CD14-positive monocyte (primary cell): Measurements from ENCODE around the gene TACC3. TPM values are rescaled to one million over a fixed set of nuclear protein-coding genes. Genes with fewer than 3 reads are reported as not detected.

ENCODE experiments used
- DNase-seq, 3 donors: peaks; one replicate each; pipeline ENCODE4 v3.0.0-alpha.2; 2011 to 2022
- H2AFZ ChIP-seq: 2 replicates; pipeline ENCODE4 v1.6.0; 2012; ENCODE audit warnings: mild to moderate bottlenecking, low read depth, low read length, inconsistent platforms; ENCODE audit not compliant: insufficient read depth, poor library complexity, severe bottlenecking
- H3K27ac ChIP-seq, 2 donors: 1 replicate in 1 of 2; 2 replicates in 1 of 2; pipeline ENCODE4 v1.5.1; 2012 to 2013; ENCODE audit warnings: low read length in 2 of 2, control low read depth in 1 of 2, inconsistent platforms in 1 of 2, low read depth in 1 of 2, mild to moderate bottlenecking in 1 of 2
- H3K27me3 ChIP-seq, 2 donors: one replicate each; pipeline versions ENCODE4 v1.6.0 to v1.6.1; 2011 to 2013; ENCODE audit warnings: low read length in 2 of 2; ENCODE audit not compliant: control insufficient read depth in 2 of 2, insufficient read depth in 2 of 2
- H3K36me3 ChIP-seq, 2 donors: replicated peaks in 1 of 2; 1 replicate in 1 of 2; 2 replicates in 1 of 2; pipeline versions ENCODE4 v1.5.1 to v1.6.1; 2012 to 2013; ENCODE audit warnings: low read length in 2 of 2, control low read depth in 1 of 2, inconsistent platforms in 1 of 2, mild to moderate bottlenecking in 1 of 2; ENCODE audit not compliant: insufficient read depth in 2 of 2, control insufficient read depth in 1 of 2
- H3K4me1 ChIP-seq, 2 donors: 1 replicate in 1 of 2; 2 replicates in 1 of 2; pipeline versions ENCODE4 v1.5.1 to v1.6.1; 2012 to 2013; ENCODE audit warnings: low read length in 2 of 2, control low read depth in 1 of 2, inconsistent platforms in 1 of 2, mild to moderate bottlenecking in 1 of 2, moderate library complexity in 1 of 2; ENCODE audit not compliant: insufficient read depth in 2 of 2, control insufficient read depth in 1 of 2
- H3K4me2 ChIP-seq: replicated peaks from 2 replicates; pipeline ENCODE3; 2012; ENCODE audit warnings: low read length, moderate library complexity, mild to moderate bottlenecking; ENCODE audit not compliant: poor library complexity, severe bottlenecking; ENCODE audit errors: extremely low read depth
- H3K4me3 ChIP-seq, 3 experiments: fragments of 200-600 bp in 1 of 3; sonication (generic) in 1 of 3; replicated peaks in 1 of 3; 1 replicate in 2 of 3; 2 replicates in 1 of 3; pipeline ENCODE4 v1.5.1; 2011 to 2013; ENCODE audit warnings: low read length in 3 of 3, mild to moderate bottlenecking in 3 of 3, control low read depth in 2 of 3, low read depth in 2 of 3, inconsistent platforms in 1 of 3, moderate library complexity in 1 of 3
- H3K79me2 ChIP-seq: 2 replicates; pipeline ENCODE4 v1.6.0; 2012; ENCODE audit warnings: mild to moderate bottlenecking, control low read depth, inconsistent platforms, low read length, moderate library complexity; ENCODE audit not compliant: insufficient read depth
- H3K9ac ChIP-seq: 2 replicates; pipeline ENCODE4 v1.6.0; 2017; ENCODE audit warnings: low read length, mild to moderate bottlenecking; ENCODE audit not compliant: insufficient read depth, poor library complexity, severe bottlenecking
- H3K9me3 ChIP-seq, 2 donors: replicated peaks in 1 of 2; 1 replicate in 1 of 2; 2 replicates in 1 of 2; pipeline versions ENCODE4 v1.5.1 to v1.6.1; 2012 to 2013; ENCODE audit warnings: low read length in 2 of 2, control low read depth in 1 of 2; ENCODE audit not compliant: control insufficient read depth in 1 of 2, insufficient read depth in 1 of 2
- H4K20me1 ChIP-seq: 2 replicates; pipeline ENCODE4 v1.6.0; 2012; ENCODE audit warnings: mild to moderate bottlenecking, low read length, control low read depth, moderate library complexity; ENCODE audit not compliant: insufficient read depth
- H3K27ac Mint-ChIP-seq, 7 donors: one replicate each; pipeline ENCODE4 v1.8.0; 2020; ENCODE audit warnings: mild to moderate bottlenecking in 7 of 7, mixed read lengths in 7 of 7, moderate library complexity in 6 of 7, inconsistent platforms in 2 of 7
- H3K27me3 Mint-ChIP-seq, 3 donors: one replicate each; pipeline ENCODE4 v1.8.0; 2021 to 2022; ENCODE audit warnings: low read depth in 3 of 3, mild to moderate bottlenecking in 3 of 3, mixed read lengths in 3 of 3, moderate library complexity in 3 of 3, inconsistent platforms in 1 of 3
- H3K36me3 Mint-ChIP-seq, 2 donors: one replicate each; pipeline ENCODE4 v1.8.0; 2020; ENCODE audit warnings: mixed read lengths in 2 of 2, inconsistent platforms in 1 of 2, mild to moderate bottlenecking in 1 of 2
- H3K4me1 Mint-ChIP-seq: one replicate; pipeline ENCODE4 v1.8.0; 2020; ENCODE audit warnings: mild to moderate bottlenecking, mixed read lengths
- H3K4me3 Mint-ChIP-seq, 2 donors: one replicate each; pipeline ENCODE4 v1.8.0; 2020; ENCODE audit warnings: mild to moderate bottlenecking in 2 of 2, mixed read lengths in 2 of 2, moderate library complexity in 1 of 2
- H3K9me3 Mint-ChIP-seq, 7 donors: one replicate each; pipeline ENCODE4 v1.8.0; 2020 to 2022; ENCODE audit warnings: mixed read lengths in 7 of 7, mild to moderate bottlenecking in 6 of 7, moderate library complexity in 6 of 7, inconsistent platforms in 2 of 7
- WGBS: methylation state at CpG from one replicate; pipeline ENCODE4 v1.1.5; 2013; ENCODE audit warnings: missing lambda C conversion rate; ENCODE audit not compliant: insufficient coverage; 5-methylcytosine and 5-hydroxymethylcytosine counted together
- intact Hi-C, 2 donors: fragments of 100-400 bp; cut with micrococcal nuclease; formaldehyde crosslinking; loops; one replicate each; pipeline versions ENCODE4 v1.15.0 to v1.15.1; 2023
- polyA plus RNA-seq, 3 donors: library from polyadenylated mRNA; depleted of rRNA in 1 of 3; unstranded in 2 of 3; stranded (reverse) in 1 of 3; fragments of 300-500 nt in 2 of 3; fragments of >200 nt in 1 of 3; fragmentation: Illumina TruSeq in 2 of 3; gene quantifications; 1 replicate in 2 of 3; 2 replicates in 1 of 3; pipeline ENCODE4 v1.2.3, GENCODE V29; 2012 to 2021
- TF ChIP-seq, protein P1 (sequence below): fragments of 200-600 bp; IDR thresholded peaks from one replicate; pipeline ENCODE4 v1.8.0; 2022; ENCODE audit warnings: antibody characterized with exemption, mild to moderate bottlenecking

The TACC3 gene
- polyA plus RNA-seq, 3 donors, result 43.7 to 84.2 (median 56.6) TPM

DNA sequence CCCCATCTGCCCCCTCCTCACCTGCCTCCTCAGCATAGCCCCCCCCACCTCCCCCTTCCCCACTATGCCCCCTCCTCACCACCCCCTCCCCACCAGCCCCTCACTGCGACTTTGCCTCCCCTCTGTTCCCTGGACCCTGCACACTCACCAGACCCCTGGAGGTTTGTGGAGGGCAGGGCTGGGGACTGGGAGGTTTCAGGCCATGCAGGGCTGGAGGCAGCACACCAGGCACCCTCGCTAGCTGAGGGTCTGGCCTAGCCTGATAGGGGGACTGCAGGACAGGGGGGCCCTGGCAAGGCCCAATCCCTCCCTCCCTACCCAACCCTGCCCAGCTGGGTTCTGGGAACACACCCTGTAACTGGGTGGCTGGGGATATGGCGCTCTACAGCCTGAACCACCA is 28.0 kb downstream of the TACC3 start:
- Histone ChIP-seq H4K20me1 (peaks cover 10% of the 10 kb centered on the region), H3K9ac (no peak overlapping the region), H3K27me3 (peaks cover 0 to 6% of the 10 kb centered on the region in 2 donors), H3K79me2 (no peaks in the 10 kb centered on the region), H2AFZ (no peak overlapping the region), H3K4me2 (no peak overlapping the region), H3K36me3 (peaks cover 8 to 14% of the 10 kb centered on the region in 2 donors), H3K9me3 (no peaks in the 10 kb centered on the region), H3K4me3 (no peak overlapping the region), H3K27ac (no peak overlapping the region), H3K4me1 (peaks cover 26 to 29% of the 10 kb centered on the region in 2 donors)
- Mint-ChIP-seq H3K4me3 (no peak overlapping the region), H3K36me3 (peaks cover 11 to 14% of the 10 kb centered on the region in 2 donors), H3K9me3 (peaks cover 0 to 4% (median 0%) of the 10 kb centered on the region in 7 donors), H3K27ac (no peak overlapping the region), H3K27me3 (peaks cover 0 to 6% (median 1%) of the 10 kb centered on the region in 3 donors), H3K4me1 (peaks cover 10% of the 10 kb centered on the region)
- DNase-seq, result no peak
- TF ChIP-seq, protein P1, sequence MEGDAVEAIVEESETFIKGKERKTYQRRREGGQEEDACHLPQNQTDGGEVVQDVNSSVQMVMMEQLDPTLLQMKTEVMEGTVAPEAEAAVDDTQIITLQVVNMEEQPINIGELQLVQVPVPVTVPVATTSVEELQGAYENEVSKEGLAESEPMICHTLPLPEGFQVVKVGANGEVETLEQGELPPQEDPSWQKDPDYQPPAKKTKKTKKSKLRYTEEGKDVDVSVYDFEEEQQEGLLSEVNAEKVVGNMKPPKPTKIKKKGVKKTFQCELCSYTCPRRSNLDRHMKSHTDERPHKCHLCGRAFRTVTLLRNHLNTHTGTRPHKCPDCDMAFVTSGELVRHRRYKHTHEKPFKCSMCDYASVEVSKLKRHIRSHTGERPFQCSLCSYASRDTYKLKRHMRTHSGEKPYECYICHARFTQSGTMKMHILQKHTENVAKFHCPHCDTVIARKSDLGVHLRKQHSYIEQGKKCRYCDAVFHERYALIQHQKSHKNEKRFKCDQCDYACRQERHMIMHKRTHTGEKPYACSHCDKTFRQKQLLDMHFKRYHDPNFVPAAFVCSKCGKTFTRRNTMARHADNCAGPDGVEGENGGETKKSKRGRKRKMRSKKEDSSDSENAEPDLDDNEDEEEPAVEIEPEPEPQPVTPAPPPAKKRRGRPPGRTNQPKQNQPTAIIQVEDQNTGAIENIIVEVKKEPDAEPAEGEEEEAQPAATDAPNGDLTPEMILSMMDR, result no peak
- intact Hi-C loops, result loop anchor here in 1 of 2 donors (5.0 kb wide), 1 partner anchor 148 kb away; no protein-coding TSS in a partner anchor
- WGBS, result 67% methylated on average over 1 of the region's 3 CpGs

DNA sequence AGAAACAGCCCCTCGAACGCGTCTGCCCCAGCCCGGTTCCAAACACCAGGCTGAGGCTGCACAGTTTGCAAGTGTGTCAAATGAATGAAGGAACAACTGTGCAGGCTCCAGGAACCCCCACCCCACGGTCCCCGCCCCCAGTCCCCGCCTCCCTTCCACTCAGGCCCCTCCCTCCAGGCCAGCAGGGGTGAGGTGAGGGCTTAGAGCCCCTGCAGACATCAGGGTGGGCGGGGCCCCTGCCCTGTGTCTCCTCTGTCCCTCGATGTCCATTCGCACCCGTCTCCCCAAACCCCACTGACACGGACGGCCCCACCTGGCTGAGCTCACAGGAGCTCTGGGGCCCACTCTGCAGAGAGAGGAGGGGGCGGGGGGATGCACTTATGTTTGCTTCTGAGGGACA is 28.5 kb downstream of the TACC3 start:
- H3K27me3 Mint-ChIP-seq, result peaks cover 0 to 6% (median 1%) of the 10 kb centered on the region in 3 donors
- intact Hi-C loops, result loop anchor here (5.0 kb wide), 2 partner anchors 57 to 147 kb away; no protein-coding TSS in a partner anchor
- H3K36me3 Mint-ChIP-seq, result peaks cover 6 to 10% of the 10 kb centered on the region in 2 donors
- no peak overlapping the region for H3K27ac Mint-ChIP-seq
- TF ChIP-seq, protein P1, result no peak
- peaks cover 0 to 4% (median 0%) of the 10 kb centered on the region in 7 donors for H3K9me3 Mint-ChIP-seq
- no peak overlapping the region for H3K4me3 ChIP-seq
- no peaks in the 10 kb centered on the region for H3K9me3 ChIP-seq
- H3K36me3 ChIP-seq, result peaks cover 3 to 10% of the 10 kb centered on the region in 2 donors
- H3K4me2 ChIP-seq, result no peak overlapping the region
- H3K4me1 Mint-ChIP-seq, result peaks cover 10% of the 10 kb centered on the region
- no peak overlapping the region for H2AFZ ChIP-seq
- H3K9ac ChIP-seq, result no peak overlapping the region
- no peak overlapping the region for H3K27ac ChIP-seq
- H3K79me2 ChIP-seq, result no peaks in the 10 kb centered on the region
- H3K4me1 ChIP-seq, result peaks cover 26 to 29% of the 10 kb centered on the region in 2 donors
- peaks cover 0 to 6% of the 10 kb centered on the region in 2 donors for H3K27me3 ChIP-seq
- DNase-seq, result no peak
- no peak overlapping the region for H3K4me3 Mint-ChIP-seq
- 100% methylated on average over 1 of the region's 14 CpGs for WGBS
- H4K20me1 ChIP-seq, result peaks cover 10% of the 10 kb centered on the region
